ENCODE data around the gene CDH20.

The CDH20 gene

DNA sequence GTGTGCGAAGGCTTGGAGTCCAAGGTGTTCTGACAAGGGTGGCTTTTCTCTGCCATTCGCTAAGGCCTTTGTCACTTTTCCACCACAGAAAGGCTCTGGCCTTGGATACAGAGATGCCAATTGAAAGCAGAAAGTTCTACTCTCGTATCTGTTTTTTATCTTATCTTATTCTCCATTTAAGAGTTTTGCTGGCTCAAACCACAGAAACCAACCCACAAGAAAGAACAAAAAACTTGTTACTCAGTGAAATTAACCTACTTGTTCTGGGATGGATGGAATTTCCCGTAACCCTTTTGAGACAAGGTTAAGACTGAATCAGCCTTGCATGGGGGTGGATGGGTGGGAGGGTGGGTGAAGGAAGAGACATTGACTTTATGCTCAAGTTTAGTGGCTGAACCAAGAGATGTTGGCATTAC lies 221.7 kb downstream of the CDH20 start:
- ATAC-seq (replicated peaks), result peak; percentile 25
- H3K4me3 Mint-ChIP-seq, result peak overlapping the region; percentile 72 to 85
- peaks cover 0 to 3% of the 10 kb centered on the region in 2 donors for H3K4me1 Mint-ChIP-seq (ENCODE audit: low read depth in 2 of 2)
- peaks cover 0 to 11% of the 10 kb centered on the region in 2 donors for H3K27me3 Mint-ChIP-seq
- no peak for DNase-seq
- no peaks in the 10 kb centered on the region for H3K9me3 Mint-ChIP-seq
- H3K36me3 Mint-ChIP-seq (ENCODE audit: insufficient read depth), result peaks cover 7% of the 10 kb centered on the region
- H3K27ac Mint-ChIP-seq, result peak overlapping the region in 1 of 2 donors; percentile 89

GRCh38 chr18:61556316-61556715 lies 223.1 kb downstream of the CDH20 start:
- Mint-ChIP-seq H3K27ac (no peak overlapping the region), H3K9me3 (peaks cover 0 to 7% of the 10 kb centered on the region in 2 donors), H3K4me1 (ENCODE audit: low read depth in 2 of 2) (peaks cover 0 to 3% of the 10 kb centered on the region in 2 donors), H3K27me3 (no peaks in the 10 kb centered on the region), H3K36me3 (ENCODE audit: insufficient read depth) (peaks cover 7% of the 10 kb centered on the region), H3K4me3 (no peak overlapping the region)
- DNase-seq, result no peak
- no peak for ATAC-seq (replicated peaks)

DNA sequence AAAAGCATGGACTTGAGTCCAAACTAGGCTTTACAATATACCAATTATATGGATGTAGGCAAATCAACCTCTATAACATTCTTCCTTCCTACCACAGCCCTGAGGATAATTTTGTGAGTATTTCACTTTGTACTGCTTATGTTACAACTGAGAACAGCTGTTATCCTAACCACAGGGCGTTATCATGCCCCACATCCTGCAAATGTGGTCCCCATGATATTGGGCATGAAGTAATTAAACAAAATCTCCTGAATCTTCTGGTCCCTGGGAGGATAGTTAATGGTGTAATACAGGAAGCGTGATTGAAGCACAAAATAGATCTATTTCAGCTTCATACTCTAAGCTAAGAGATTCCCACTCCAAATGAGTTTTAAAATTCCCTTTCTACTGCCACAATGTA lies 223.6 kb downstream of the CDH20 start:
- ATAC-seq (replicated peaks) (no peak), DNase-seq (no peak)
- no peak overlapping the region for H3K4me3 Mint-ChIP-seq
- H3K27me3 Mint-ChIP-seq, result no peaks in the 10 kb centered on the region
- H3K27ac Mint-ChIP-seq, result no peak overlapping the region
- peaks cover 0 to 7% of the 10 kb centered on the region in 2 donors for H3K9me3 Mint-ChIP-seq
- peaks cover 0 to 3% of the 10 kb centered on the region in 2 donors for H3K4me1 Mint-ChIP-seq (ENCODE audit: low read depth in 2 of 2)
- peaks cover 7% of the 10 kb centered on the region for H3K36me3 Mint-ChIP-seq (ENCODE audit: insufficient read depth)

- Mint-ChIP-seq H3K36me3 (ENCODE audit: insufficient read depth) (no peaks in the 10 kb centered on the region), H3K9me3 (no peaks in the 10 kb centered on the region), H3K4me1 (ENCODE audit: low read depth in 2 of 2) (no peaks in the 10 kb centered on the region), H3K27me3 (peaks cover 0 to 22% of the 10 kb centered on the region in 2 donors), H3K4me3 (no peak overlapping the region), H3K27ac (no peak overlapping the region)
- no peak for ATAC-seq (replicated peaks)
- no peak for DNase-seq
These were observed 236.1 kb downstream of the CDH20 start for GRCh38 chr18:61569176-61569892.

GRCh38 chr18:61570070-61570469 lies 236.8 kb downstream of the CDH20 start:
- DNase-seq, result no peak
- Mint-ChIP-seq H3K27ac (no peak overlapping the region), H3K4me1 (ENCODE audit: low read depth in 2 of 2) (no peaks in the 10 kb centered on the region), H3K27me3 (peaks cover 0 to 22% of the 10 kb centered on the region in 2 donors), H3K36me3 (ENCODE audit: insufficient read depth) (no peaks in the 10 kb centered on the region), H3K4me3 (no peak overlapping the region), H3K9me3 (no peaks in the 10 kb centered on the region)
- no peak for ATAC-seq (replicated peaks)

DNA sequence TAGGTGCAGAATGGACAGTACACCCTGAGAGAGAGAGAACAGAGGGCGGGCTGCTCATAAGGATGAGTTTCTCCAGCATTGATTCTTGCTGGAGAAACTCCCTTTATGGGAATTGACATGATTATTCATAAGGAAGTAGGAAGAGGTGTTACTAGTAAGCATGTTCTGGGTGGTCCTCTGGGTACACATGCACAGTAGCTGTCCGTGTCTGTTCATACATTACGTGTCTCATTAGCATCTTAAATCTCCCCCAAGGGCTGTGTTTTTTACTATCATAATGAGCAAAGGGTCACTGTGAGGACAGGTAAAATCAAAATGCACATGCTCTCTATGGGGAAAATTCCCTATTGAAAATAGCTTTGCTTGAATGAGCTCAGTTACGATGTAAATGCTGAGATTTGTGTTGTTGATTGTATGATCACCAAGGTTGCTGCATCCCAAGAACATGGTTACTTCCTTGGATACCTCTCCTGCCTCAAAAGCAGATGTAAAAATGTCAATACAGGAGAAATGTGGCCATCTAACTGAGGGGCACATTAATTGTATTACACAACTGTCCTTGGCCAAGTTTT lies 238.9 kb downstream of the CDH20 start:
- DNase-seq, result no peak
- ATAC-seq (replicated peaks), result no peak
- Mint-ChIP-seq H3K27me3 (peaks cover 6 to 32% of the 10 kb centered on the region in 2 donors), H3K27ac (no peak overlapping the region), H3K9me3 (no peaks in the 10 kb centered on the region), H3K4me3 (no peak overlapping the region), H3K36me3 (ENCODE audit: insufficient read depth) (no peaks in the 10 kb centered on the region), H3K4me1 (ENCODE audit: low read depth in 2 of 2) (no peaks in the 10 kb centered on the region)

GRCh38 chr18:61572871-61573270 lies 239.6 kb downstream of the CDH20 start:
- Mint-ChIP-seq H3K27me3 (peaks cover 6 to 39% of the 10 kb centered on the region in 2 donors), H3K27ac (no peak overlapping the region), H3K4me1 (ENCODE audit: low read depth in 2 of 2) (no peaks in the 10 kb centered on the region), H3K36me3 (ENCODE audit: insufficient read depth) (no peaks in the 10 kb centered on the region), H3K4me3 (no peak overlapping the region), H3K9me3 (no peaks in the 10 kb centered on the region)
- ATAC-seq (replicated peaks), result no peak
- no peak for DNase-seq

- Mint-ChIP-seq H3K27me3 (peaks cover 12 to 31% of the 10 kb centered on the region in 2 donors), H3K9me3 (no peaks in the 10 kb centered on the region), H3K4me3 (no peak overlapping the region), H3K36me3 (ENCODE audit: insufficient read depth) (no peaks in the 10 kb centered on the region), H3K27ac (no peak overlapping the region), H3K4me1 (ENCODE audit: low read depth in 2 of 2) (peaks cover 0 to under 1% of the 10 kb centered on the region in 2 donors)
- DNase-seq, result no peak
- ATAC-seq (replicated peaks), result no peak
These were observed 241.4 kb downstream of the CDH20 start for GRCh38 chr18:61574665-61575064.

- Mint-ChIP-seq H3K36me3 (ENCODE audit: insufficient read depth) (no peaks in the 10 kb centered on the region), H3K4me1 (ENCODE audit: low read depth in 2 of 2) (peaks cover 0 to 1% of the 10 kb centered on the region in 2 donors), H3K27me3 (peaks cover 16 to 34% of the 10 kb centered on the region in 2 donors), H3K4me3 (no peak overlapping the region), H3K9me3 (no peaks in the 10 kb centered on the region), H3K27ac (no peak overlapping the region)
- DNase-seq (no peak), ATAC-seq (replicated peaks) (no peak)
These were observed 242.2 kb downstream of the CDH20 start for GRCh38 chr18:61575419-61575818.

GRCh38 chr18:61578846-61579245 lies 245.6 kb downstream of the CDH20 start:
- Mint-ChIP-seq H3K4me1 (ENCODE audit: low read depth in 2 of 2) (peaks cover 4 to 10% of the 10 kb centered on the region in 2 donors), H3K36me3 (ENCODE audit: insufficient read depth) (no peaks in the 10 kb centered on the region), H3K9me3 (no peaks in the 10 kb centered on the region), H3K4me3 (no peak overlapping the region), H3K27ac (no peak overlapping the region), H3K27me3 (peaks cover 27 to 60% of the 10 kb centered on the region in 2 donors)
- ATAC-seq (replicated peaks), result no peak
- no peak for DNase-seq

DNA sequence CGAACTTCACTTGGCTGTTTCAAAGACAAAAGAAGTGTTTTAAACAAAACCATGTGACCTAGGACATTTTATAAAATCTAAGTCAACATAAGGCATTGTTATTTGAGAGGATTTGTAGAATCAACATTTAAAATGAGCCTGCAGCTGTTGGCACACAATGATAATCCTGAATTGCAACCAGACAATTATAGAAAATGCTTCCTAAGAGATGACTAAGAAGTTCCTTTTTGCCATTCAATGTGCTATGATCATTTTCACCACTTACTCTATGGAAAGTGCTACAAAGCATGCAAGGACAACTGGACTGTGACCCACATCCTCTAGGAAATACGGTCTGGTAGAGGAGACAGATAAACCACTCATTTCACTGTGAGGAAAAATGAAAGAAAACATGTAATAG lies 246.4 kb downstream of the CDH20 start:
- ATAC-seq (replicated peaks), result no peak
- DNase-seq, result no peak
- peaks cover 4 to 10% of the 10 kb centered on the region in 2 donors for H3K4me1 Mint-ChIP-seq (ENCODE audit: low read depth in 2 of 2)
- H3K9me3 Mint-ChIP-seq, result no peaks in the 10 kb centered on the region
- H3K4me3 Mint-ChIP-seq, result no peak overlapping the region
- H3K36me3 Mint-ChIP-seq (ENCODE audit: insufficient read depth), result no peaks in the 10 kb centered on the region
- H3K27me3 Mint-ChIP-seq, result peaks cover 27 to 63% of the 10 kb centered on the region in 2 donors
- H3K27ac Mint-ChIP-seq, result no peak overlapping the region

DNA sequence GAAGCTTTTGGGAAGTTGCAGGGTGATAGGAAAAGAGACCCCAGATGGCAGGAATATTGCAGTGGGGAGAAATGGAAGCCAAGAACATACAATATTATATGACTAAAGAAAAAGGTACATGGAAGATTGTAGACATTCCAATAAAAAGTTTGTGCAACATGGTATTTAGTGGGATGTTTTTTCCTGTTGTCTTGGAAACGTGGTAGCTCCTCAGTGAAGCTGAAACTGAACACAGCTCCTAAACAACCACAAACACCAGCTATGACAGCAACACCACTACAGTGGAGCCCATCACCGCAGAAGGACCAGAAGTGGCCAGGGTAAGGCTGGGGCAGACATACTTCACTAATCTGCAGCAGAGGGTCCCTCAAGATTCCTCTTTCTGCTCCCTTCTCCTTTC lies 246.8 kb downstream of the CDH20 start:
- Mint-ChIP-seq H3K27me3 (peaks cover 27 to 63% of the 10 kb centered on the region in 2 donors), H3K36me3 (ENCODE audit: insufficient read depth) (no peaks in the 10 kb centered on the region), H3K9me3 (no peaks in the 10 kb centered on the region), H3K4me1 (ENCODE audit: low read depth in 2 of 2) (peaks cover 4 to 10% of the 10 kb centered on the region in 2 donors), H3K27ac (no peak overlapping the region), H3K4me3 (no peak overlapping the region)
- ATAC-seq (replicated peaks), result no peak
- DNase-seq, result no peak

- DNase-seq (peak; percentile 50 to 61 (median 56)), ATAC-seq (replicated peaks) (peak; percentile 88)
- Mint-ChIP-seq H3K27ac (no peak overlapping the region), H3K27me3 (peaks cover 20 to 67% of the 10 kb centered on the region in 2 donors), H3K36me3 (ENCODE audit: insufficient read depth) (no peaks in the 10 kb centered on the region), H3K9me3 (no peaks in the 10 kb centered on the region), H3K4me3 (peak overlapping the region in 1 of 2 donors; percentile 19), H3K4me1 (ENCODE audit: low read depth in 2 of 2) (peaks cover 4 to 10% of the 10 kb centered on the region in 2 donors)
These were observed 248.5 kb downstream of the CDH20 start for GRCh38 chr18:61581578-61582201.

Data from effector memory CD8-positive, alpha-beta T cell (primary cell).